OCI-LY1 (cell line): Measurements from ENCODE around the gene CNGA1.

Source experiments
- H2AFZ ChIP-seq: fragments of 200-600 bp; sonication (generic), shearing (Covaris generic); 2 replicates; pipeline ENCODE4 v1.6.0; 2014; ENCODE audit warnings: antibody characterized with exemption, mild to moderate bottlenecking, low read length
- H3F3A ChIP-seq: fragments of 200-600 bp; sonication (generic), shearing (Covaris generic); 2 replicates; pipeline ENCODE4 v1.6.0; 2014; ENCODE audit warnings: mild to moderate bottlenecking, antibody characterized with exemption, low read length, moderate library complexity; ENCODE audit not compliant: insufficient read depth
- H3K27ac ChIP-seq: fragments of 200-600 bp; sonication (generic); 2 replicates; pipeline ENCODE4 v1.5.1; 2014; ENCODE audit warnings: low read length, mixed run types, mild to moderate bottlenecking, low read depth; ENCODE audit not compliant: poor library complexity, severe bottlenecking
- H3K27me3 ChIP-seq: fragments of 200-600 bp; sonication (generic); 2 replicates; pipeline ENCODE4 v1.6.0; 2014; ENCODE audit warnings: antibody characterized with exemption, mild to moderate bottlenecking, low read length, moderate library complexity; ENCODE audit not compliant: insufficient read depth
- H3K36me3 ChIP-seq: fragments of 200-600 bp; sonication (generic); 2 replicates; pipeline ENCODE4 v1.6.1; 2014; ENCODE audit warnings: mild to moderate bottlenecking, antibody characterized with exemption, low read length, moderate library complexity, mixed read lengths; ENCODE audit not compliant: insufficient read depth
- H3K4me1 ChIP-seq: fragments of 200-600 bp; sonication (generic); 2 replicates; pipeline ENCODE4 v1.5.1; 2014; ENCODE audit warnings: mild to moderate bottlenecking, low read length, moderate library complexity; ENCODE audit not compliant: insufficient read depth, severe bottlenecking
- H3K4me2 ChIP-seq: fragments of 200-600 bp; sonication (generic), shearing (Covaris generic); 2 replicates; pipeline ENCODE4 v1.6.1; 2014; ENCODE audit warnings: low read length
- H3K4me3 ChIP-seq: fragments of 200-600 bp; sonication (generic); 2 replicates; pipeline ENCODE4 v1.5.1; 2014; ENCODE audit warnings: low read length, low read depth, mild to moderate bottlenecking, mixed read lengths; ENCODE audit not compliant: poor library complexity, severe bottlenecking
- H3K79me2 ChIP-seq: fragments of 200-600 bp; shearing (Covaris generic); 2 replicates; pipeline ENCODE4 v1.6.1; 2016; ENCODE audit warnings: mixed run types, low read length, mixed read lengths; ENCODE audit not compliant: insufficient read depth
- H3K9ac ChIP-seq: fragments of 200-600 bp; sonication (generic), shearing (Covaris generic); 2 replicates; pipeline ENCODE4 v1.6.1; 2014; ENCODE audit warnings: mild to moderate bottlenecking, low read length, mixed read lengths
- H3K9me2 ChIP-seq: fragments of 200-600 bp; sonication (generic), shearing (Covaris generic); 2 replicates; pipeline ENCODE4 v1.6.1; 2014; ENCODE audit warnings: low read depth, mild to moderate bottlenecking, low read length, mixed read lengths
- H3K9me3 ChIP-seq: fragments of 200-600 bp; shearing (Covaris generic); 2 replicates; pipeline ENCODE4 v1.6.1; 2014; ENCODE audit warnings: low read length, mixed read lengths
- H4K20me1 ChIP-seq: fragments of 200-600 bp; sonication (generic), shearing (Covaris generic); 2 replicates; pipeline ENCODE4 v1.6.0; 2016; ENCODE audit warnings: mild to moderate bottlenecking, low read length; ENCODE audit not compliant: insufficient read depth
- CTCF ChIP-seq: fragments of 200-600 bp; sonication (generic), shearing (Covaris generic); IDR thresholded peaks from 2 replicates; pipeline ENCODE4 v1.5.1; 2017; ENCODE audit warnings: mild to moderate bottlenecking, antibody characterized with exemption, low read length, moderate library complexity, mixed read lengths
- EZH2 ChIP-seq: fragments of 200-600 bp; sonication (generic), shearing (Covaris generic); IDR thresholded peaks from 2 replicates; pipeline ENCODE4 v1.8.0; 2017; ENCODE audit warnings: borderline replicate concordance, mixed run types, mild to moderate bottlenecking, antibody characterized with exemption, low read length, moderate library complexity, mixed read lengths

Gene CNGA1

GRCh38 chr4:48030470-48030869 lies 14.0 kb upstream of the CNGA1 start:
- Histone ChIP-seq H3K4me2 (no peak overlapping the region), H2AFZ (no peak overlapping the region), H3K79me2 (no peaks in the 10 kb centered on the region), H3K4me1 (no peaks in the 10 kb centered on the region), H3K9ac (no peak overlapping the region), H4K20me1 (no peaks in the 10 kb centered on the region), H3K36me3 (no peaks in the 10 kb centered on the region), H3K27me3 (no peaks in the 10 kb centered on the region), H3K9me2 (no peaks in the 10 kb centered on the region), H3F3A (0 out of 2 replicates have a peak, but pooled peaks cover 3% of the 10 kb centered on the region), H3K4me3 (no peak overlapping the region), H3K27ac (no peak overlapping the region), H3K9me3 (no peaks in the 10 kb centered on the region)
- TF ChIP-seq CTCF (no peak), EZH2 (no peak)

GRCh38 chr4:48028696-48029095 lies 12.2 kb upstream of the CNGA1 start:
- Histone ChIP-seq H3F3A (no peaks in the 10 kb centered on the region), H3K9me2 (no peaks in the 10 kb centered on the region), H3K9ac (no peak overlapping the region), H4K20me1 (no peaks in the 10 kb centered on the region), H2AFZ (no peak overlapping the region), H3K4me1 (no peaks in the 10 kb centered on the region), H3K27me3 (no peaks in the 10 kb centered on the region), H3K79me2 (no peaks in the 10 kb centered on the region), H3K4me3 (no peak overlapping the region), H3K27ac (no peak overlapping the region), H3K36me3 (no peaks in the 10 kb centered on the region), H3K9me3 (no peaks in the 10 kb centered on the region), H3K4me2 (no peak overlapping the region)
- TF ChIP-seq EZH2 (no peak), CTCF (no peak)

GRCh38 chr4:48027653-48028052 lies 11.2 kb upstream of the CNGA1 start:
- H3K79me2 ChIP-seq, result no peaks in the 10 kb centered on the region
- H2AFZ ChIP-seq, result no peak overlapping the region
- H3K27me3 ChIP-seq, result no peaks in the 10 kb centered on the region
- no peaks in the 10 kb centered on the region for H3K9me3 ChIP-seq
- no peak overlapping the region for H3K4me3 ChIP-seq
- H3K36me3 ChIP-seq, result no peaks in the 10 kb centered on the region
- H3K4me2 ChIP-seq, result no peak overlapping the region
- no peaks in the 10 kb centered on the region for H3K4me1 ChIP-seq
- no peak for TF ChIP-seq EZH2
- no peak for TF ChIP-seq CTCF
- H3K9ac ChIP-seq, result no peak overlapping the region
- H3K27ac ChIP-seq, result no peak overlapping the region
- H4K20me1 ChIP-seq, result no peaks in the 10 kb centered on the region
- H3K9me2 ChIP-seq, result no peaks in the 10 kb centered on the region
- no peaks in the 10 kb centered on the region for H3F3A ChIP-seq
